ENCODE measurements around the gene ANGPTL2. TPM values are rescaled to one million over a fixed set of nuclear protein-coding genes. Genes with fewer than 3 reads are reported as not detected.
A peak's percentile ranks its signal among the peaks of the same experiment; 100 is the strongest.

The ANGPTL2 gene
- total RNA-seq, 1 experiment from 2014 or later, result 5.1 TPM

DNA sequence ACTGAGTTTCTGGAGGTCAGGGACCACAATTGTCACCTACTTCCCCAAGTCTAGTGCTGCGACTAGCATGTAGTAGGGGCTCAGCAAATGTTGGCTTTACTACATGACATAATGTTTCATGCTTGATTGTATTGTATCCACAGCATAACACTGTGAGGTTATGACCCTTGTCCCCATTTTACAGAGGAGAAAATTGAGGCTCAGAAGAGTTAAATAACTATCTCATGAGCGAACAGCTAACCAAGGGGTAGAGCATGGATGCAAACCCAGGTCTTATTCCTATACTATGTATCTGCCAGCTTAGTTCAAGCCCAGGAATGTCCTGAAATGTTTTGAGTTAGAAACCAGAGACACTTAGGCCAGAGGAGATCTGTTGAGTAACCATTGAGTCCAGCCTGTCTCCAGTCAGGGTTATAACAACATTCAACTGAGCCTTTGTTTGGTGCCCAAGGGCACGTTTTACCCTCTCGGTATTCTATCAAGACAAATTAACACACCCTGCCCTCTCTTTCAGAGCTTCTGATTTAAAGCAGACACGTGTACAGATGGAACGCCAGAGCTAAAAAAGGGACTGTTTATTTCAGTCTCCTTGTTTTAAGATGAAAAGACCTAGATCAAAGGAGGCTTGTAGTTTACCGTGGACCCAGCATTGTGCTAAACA is 16.5 kb downstream of the ANGPTL2 start:
- H2BK15ac ChIP-seq (ENCODE audit: low read depth, low read length), result no peak overlapping the region
- no peak overlapping the region for H2BK5ac ChIP-seq (ENCODE audit: insufficient read length, low read length)
- H3T11ph ChIP-seq (ENCODE audit: low read length), result no peak overlapping the region
- Mint-ChIP-seq H3K9me3 (no peaks in the 10 kb centered on the region; a peak in 1 of 5 replicates), H3K27ac (peak overlapping the region in 1 of 3 experiments; percentile 68; a peak in 2 of 7 replicates), H3K36me3 (ENCODE audit: insufficient read depth in 1 of 3, low read depth in 3 of 3) (peaks cover 2 to 3% (median 3%) of the 10 kb centered on the region in 3 experiments; a peak in 4 of 7 replicates), H3K4me1 (peaks cover 22 to 23% of the 10 kb centered on the region in 2 experiments), H3K27me3 (ENCODE audit: low read depth) (no peaks in the 10 kb centered on the region), H3K4me3 (no peak overlapping the region)
- H2AFZ ChIP-seq (ENCODE audit: low read length), result no peak overlapping the region
- H4K5ac ChIP-seq (ENCODE audit: insufficient read length, low read depth, low read length), result no peak overlapping the region
- no peaks in the 10 kb centered on the region for H3K23me2 ChIP-seq (ENCODE audit: insufficient read length, low read depth, low read length, poor library complexity, severe bottlenecking)
- no peaks in the 10 kb centered on the region for H3K9me3 ChIP-seq (ENCODE audit: control insufficient read depth, low read depth, low read length)
- H3K4me1 ChIP-seq (ENCODE audit: insufficient read depth, low read length), result no peaks in the 10 kb centered on the region
- no peak overlapping the region for H3K4ac ChIP-seq (ENCODE audit: low read depth, low read length)
- no peak overlapping the region for H3K18ac ChIP-seq (ENCODE audit: insufficient read length, low read depth, low read length)
- no peak overlapping the region for H4K8ac ChIP-seq (replicated peaks; ENCODE audit: insufficient read length, low read depth, low read length)
- H4K91ac ChIP-seq (ENCODE audit: insufficient read length, low read depth, low read length), result no peak overlapping the region
- TF ChIP-seq, protein P1, sequence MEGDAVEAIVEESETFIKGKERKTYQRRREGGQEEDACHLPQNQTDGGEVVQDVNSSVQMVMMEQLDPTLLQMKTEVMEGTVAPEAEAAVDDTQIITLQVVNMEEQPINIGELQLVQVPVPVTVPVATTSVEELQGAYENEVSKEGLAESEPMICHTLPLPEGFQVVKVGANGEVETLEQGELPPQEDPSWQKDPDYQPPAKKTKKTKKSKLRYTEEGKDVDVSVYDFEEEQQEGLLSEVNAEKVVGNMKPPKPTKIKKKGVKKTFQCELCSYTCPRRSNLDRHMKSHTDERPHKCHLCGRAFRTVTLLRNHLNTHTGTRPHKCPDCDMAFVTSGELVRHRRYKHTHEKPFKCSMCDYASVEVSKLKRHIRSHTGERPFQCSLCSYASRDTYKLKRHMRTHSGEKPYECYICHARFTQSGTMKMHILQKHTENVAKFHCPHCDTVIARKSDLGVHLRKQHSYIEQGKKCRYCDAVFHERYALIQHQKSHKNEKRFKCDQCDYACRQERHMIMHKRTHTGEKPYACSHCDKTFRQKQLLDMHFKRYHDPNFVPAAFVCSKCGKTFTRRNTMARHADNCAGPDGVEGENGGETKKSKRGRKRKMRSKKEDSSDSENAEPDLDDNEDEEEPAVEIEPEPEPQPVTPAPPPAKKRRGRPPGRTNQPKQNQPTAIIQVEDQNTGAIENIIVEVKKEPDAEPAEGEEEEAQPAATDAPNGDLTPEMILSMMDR (conservative IDR thresholded peaks at IDR 0.05), result no peak
- no peak overlapping the region for H3K23ac ChIP-seq (ENCODE audit: insufficient read length, low read depth, low read length)
- no CpG with 5 or more reads among the region's 7 CpGs for WGBS (ENCODE audit: extremely low coverage, insufficient read length, low lambda C conversion rate)
- no peaks in the 10 kb centered on the region for H3K79me1 ChIP-seq (ENCODE audit: insufficient read depth, low read depth, low read length, poor library complexity, severe bottlenecking)
- H3K9ac ChIP-seq (ENCODE audit: extremely low read depth, insufficient read length, low read length), result no peak overlapping the region
- no peak for DNase-seq
- H3K4me2 ChIP-seq (ENCODE audit: insufficient read depth, insufficient read length, low read length), result no peak overlapping the region
- no peak overlapping the region for H2BK20ac ChIP-seq (ENCODE audit: low read depth, low read length, poor library complexity, severe bottlenecking)
- H3K56ac ChIP-seq (ENCODE audit: insufficient read length, low read depth, low read length), result no peak overlapping the region
- H2AK5ac ChIP-seq (ENCODE audit: insufficient read length, low read length), result no peak overlapping the region
- no peaks in the 10 kb centered on the region for H4K20me1 ChIP-seq (ENCODE audit: control insufficient read depth, insufficient read depth, insufficient read length)
- no peaks in the 10 kb centered on the region for H3K79me2 ChIP-seq (ENCODE audit: insufficient read depth, low read length)
- no peak overlapping the region for H2BK120ac ChIP-seq (ENCODE audit: low read depth, low read length, poor library complexity, severe bottlenecking)
- no peak overlapping the region for H2BK12ac ChIP-seq (ENCODE audit: insufficient read length, low read depth, low read length)
- no peak overlapping the region for H3K14ac ChIP-seq (ENCODE audit: insufficient read depth, low read length)
- no peaks in the 10 kb centered on the region for H3K27me3 ChIP-seq (ENCODE audit: insufficient read depth, low read length)
- no peak overlapping the region for H3K27ac ChIP-seq (ENCODE audit: insufficient read length, low read depth, low read length)
